ENCODE measurements around the gene LYPD4.
"Not testable (repeated sequence)": the region's sequence is repeated elsewhere in the genome, so short reads cannot be mapped to it uniquely, and the experiment has no call there.

The LYPD4 gene, protein sequence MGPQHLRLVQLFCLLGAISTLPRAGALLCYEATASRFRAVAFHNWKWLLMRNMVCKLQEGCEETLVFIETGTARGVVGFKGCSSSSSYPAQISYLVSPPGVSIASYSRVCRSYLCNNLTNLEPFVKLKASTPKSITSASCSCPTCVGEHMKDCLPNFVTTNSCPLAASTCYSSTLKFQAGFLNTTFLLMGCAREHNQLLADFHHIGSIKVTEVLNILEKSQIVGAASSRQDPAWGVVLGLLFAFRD

GRCh38 chr19:41844601-41845000 is at the start of gene LYPD4:
Gene LYPD4, minus strand, starts transcription at chr19:41844683. Its CDS starts 5,398 bp downstream, at chr19:41839285.
- no peak for DNase-seq

DNA sequence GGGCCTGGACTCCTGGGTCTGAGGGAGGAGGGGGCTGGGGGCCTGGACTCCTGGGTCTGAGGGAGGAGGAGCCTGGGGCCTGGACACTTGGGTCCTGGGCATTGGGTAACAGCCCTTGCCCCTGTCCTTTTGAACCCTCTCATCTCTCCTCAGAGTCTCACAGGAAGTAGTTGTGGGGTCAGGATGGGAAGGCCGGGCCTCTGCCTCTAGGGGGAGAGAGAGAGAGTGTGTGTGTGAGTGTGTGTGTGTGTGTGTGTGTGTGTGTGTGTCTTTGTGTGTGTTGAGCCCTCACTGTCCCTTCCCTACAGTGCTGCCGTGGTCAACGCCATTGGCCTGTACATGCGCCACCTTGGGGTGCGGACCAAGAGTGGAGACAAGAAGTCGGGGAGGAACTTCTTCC is 49.4 kb upstream of the LYPD4 start:
- DNase-seq: no peak

DNA sequence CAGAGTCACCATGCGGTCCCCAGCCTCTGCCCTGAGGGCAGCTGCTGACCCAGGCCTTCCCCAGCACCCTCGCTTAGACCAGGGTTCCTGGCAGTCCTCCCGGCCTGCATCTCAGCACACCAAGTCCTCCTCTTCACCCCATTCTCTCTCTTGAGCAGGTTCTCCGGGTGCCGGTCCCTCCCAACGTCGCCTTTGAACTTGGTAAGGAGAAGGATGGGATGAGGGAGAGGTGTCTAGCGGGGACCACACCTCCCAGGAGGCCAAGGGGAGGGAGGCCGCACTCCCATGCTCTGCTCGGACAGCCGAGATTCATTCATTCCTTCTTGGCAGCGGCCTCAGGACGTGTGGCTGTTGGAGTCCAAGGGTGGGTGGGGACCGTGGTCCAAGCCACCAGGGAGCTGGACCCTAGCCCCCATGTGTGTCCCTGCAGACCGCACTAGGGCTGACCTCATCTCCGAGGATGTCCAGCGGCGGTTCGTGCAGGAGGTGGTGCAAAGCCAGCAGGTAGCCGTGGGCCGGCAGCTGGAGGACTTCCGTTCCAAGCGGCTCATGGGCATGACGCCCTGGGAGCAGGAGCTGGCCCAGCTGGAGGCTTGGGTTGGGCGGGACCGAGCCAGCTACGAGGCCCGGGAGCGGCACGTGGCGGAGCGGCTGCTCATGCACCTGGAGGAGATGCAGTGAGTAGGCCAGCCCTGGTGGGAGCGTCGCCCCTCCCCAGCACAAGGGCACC is 47.9 kb upstream of the LYPD4 start:
- no peak for DNase-seq

DNA sequence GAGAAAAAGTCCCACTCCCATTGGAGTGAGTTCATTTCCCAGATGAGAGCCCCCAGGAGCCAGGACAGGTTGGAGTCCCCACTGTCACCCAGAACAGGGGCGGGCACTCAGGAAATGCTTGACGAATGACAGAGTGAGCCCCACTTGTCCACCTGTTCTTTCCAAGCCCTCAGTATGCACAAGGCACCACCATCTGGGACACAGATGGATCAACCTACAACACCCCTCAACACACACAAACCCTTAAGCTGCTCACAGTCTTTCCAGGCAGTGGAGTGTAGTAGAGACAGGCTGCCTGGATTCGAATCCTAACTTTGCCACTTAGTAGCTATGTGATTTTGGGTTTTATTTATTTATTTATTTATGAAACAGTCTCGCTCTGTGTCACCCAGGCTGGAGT is 46.5 kb upstream of the LYPD4 start:
- DNase-seq: no peak

DNA sequence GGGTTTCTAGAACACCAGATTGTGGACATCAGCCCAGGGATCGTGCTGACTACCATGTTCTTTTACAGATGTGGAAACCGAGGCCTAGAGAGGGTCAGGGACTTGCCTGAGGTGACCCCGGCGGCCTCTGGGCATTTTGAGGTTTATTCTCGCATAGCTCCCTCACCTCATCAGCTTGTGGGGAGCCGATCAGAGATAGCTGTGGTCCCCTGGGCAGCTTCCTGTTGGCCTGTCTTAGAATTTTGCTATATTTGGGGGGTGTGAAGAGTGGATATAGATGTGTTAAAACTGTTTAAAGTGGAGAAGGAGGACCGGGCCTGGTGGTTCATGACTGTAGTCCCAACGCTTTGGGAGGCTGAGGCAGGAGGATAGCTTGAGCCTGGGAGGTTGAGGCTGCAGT is 45.4 kb upstream of the LYPD4 start:
- DNase-seq: no peak

DNA sequence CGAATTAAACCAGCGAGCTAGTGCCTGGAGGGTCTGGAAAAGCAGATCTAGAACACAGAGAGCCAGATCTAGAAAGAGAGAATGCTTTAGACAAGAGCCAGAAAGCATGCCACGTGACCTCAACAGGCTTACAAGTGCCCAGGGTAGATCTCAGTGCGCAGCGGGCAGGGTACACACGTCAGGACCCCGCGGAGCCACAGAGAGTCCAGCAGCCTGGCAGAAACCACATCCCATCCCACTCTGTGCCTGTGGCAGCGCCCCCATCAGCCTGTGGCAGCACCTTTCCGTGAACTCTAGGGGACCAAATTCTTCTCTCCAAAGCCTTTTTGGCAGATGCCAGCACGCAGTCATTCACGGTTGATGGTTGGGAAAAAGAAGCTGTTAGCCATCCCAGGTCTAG is 44.4 kb upstream of the LYPD4 start:
- DNase-seq: no peak

- DNase-seq: peak; percentile 96
Measured at GRCh38 chr19:41887711-41888382, 43.4 kb upstream of the LYPD4 start.

DNA sequence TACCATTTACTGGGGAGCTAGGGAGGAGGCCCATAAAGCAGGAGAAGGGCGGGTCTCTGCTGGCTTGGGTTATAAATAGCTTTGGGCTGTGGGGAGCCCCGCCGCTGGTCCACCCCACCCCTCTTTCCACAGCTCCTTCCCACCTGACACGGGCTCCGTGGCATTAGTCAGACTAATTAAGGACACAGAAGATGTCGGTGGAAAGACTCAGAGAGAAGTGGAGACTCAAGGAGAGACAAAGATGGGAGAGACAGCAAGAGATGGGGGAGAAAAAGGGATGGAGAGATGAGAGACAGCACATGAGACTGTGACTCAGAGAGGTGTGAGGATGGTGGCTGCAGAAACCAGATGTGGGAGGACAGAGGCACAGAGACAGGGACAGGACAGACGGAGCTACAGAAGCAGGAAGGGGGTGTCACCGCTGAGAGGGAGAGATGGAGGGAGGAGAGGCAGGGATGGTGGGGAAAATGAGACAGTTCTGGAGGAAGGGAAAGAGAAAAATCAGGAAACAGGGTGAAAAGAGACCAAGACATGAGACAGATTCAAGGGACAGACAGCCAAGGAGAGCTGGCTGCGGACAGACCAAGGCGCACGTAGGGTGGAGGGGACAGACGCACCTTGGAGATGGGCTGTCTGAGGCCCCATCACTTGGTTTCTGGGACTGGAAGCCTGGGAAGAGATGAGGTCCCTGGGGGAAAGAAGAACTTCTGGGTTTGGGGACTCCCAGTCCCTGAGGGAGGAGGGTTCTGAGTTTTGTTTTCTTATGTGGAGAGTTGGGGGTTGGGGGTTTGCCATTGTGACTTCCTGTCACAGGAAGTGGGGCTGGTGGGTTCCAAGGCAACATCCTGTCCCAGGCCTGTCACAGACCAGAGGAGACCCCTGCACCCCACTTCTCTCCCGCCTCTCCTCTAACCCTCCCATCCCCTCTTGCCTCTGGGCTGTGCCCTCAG is 42.6 kb upstream of the LYPD4 start:
- DNase-seq: peak; percentile 90

- peak; percentile 98 for DNase-seq
Measured at GRCh38 chr19:41883821-41884733, 39.6 kb upstream of the LYPD4 start.

DNA sequence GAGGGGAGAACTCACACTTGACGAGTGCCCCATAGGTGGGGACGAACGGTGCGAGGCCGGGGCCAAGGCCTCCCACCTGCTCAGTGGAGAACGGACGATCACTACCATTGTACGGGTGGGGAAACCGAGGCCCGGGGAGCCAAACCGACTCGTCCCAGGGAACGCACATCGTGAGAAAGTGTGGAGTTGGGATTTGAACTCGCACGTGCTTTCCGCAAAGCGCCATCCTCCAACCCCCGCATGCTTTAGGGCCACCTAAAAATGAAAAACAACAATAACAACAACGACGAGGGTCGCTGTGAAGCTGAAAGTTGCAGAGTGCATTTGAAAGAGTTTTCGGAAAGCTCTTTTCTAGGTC is 39.0 kb upstream of the LYPD4 start:
- DNase-seq: no peak

GRCh38 chr19:41882568-41883462 is 38.3 kb upstream of the LYPD4 start, which contains the start of gene ARHGEF1:
Gene ARHGEF1, plus strand, starts transcription at chr19:41883184. Its CDS starts 4,899 bp downstream, at chr19:41888083.
- peak; percentile 61 for DNase-seq

DNA sequence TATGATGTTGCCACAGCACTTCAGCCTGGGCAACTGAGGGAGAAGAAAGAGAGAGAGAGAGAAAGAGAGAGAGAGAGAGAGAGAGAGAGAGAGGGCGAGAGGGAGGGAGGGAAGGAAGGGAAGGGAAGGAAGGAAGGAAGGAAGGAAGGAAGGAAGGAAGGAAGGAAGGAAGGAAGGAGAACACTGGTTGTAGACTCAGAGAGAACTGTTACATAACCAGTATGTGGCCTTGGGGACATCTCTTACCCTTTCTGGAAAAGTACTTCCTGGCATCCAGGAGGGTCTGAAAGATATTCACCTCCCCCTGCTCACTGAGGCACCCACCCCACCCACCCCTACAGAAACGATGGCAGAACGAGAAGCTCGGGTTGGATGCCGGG is 35.8 kb upstream of the LYPD4 start:
- no peak for DNase-seq

DNA sequence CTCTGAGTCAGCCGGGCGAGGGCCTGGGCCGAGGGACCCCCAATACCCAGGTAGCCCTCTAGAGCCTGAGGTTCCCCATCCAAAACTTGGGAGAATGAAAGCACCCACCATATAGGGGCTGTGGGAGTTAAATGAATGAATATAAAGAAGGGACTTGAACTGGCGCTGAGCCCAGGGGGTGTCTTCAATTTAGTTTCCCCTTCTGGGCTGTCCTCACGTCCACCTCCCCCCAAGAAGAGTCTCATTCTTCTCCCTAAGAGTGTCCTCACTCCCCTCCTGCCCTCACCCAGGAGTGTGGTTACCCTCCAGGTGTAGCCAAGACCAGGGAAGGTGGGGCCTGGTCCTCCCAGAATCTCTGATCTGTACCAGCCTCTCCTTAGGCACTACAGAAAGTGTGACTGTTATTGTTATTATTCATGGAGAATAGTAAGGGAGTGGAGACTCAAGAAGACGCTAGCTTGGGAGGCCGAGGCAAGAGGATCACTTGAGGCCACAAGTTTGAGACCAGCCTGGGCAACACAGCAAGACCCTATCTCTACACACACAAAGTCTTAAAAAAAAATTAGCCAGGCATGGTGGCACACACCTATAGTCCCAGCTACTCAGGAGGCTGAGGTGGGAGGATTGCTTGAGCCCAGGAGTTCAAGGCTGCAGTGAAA is 35.3 kb upstream of the LYPD4 start:
- DNase-seq: no peak

DNA sequence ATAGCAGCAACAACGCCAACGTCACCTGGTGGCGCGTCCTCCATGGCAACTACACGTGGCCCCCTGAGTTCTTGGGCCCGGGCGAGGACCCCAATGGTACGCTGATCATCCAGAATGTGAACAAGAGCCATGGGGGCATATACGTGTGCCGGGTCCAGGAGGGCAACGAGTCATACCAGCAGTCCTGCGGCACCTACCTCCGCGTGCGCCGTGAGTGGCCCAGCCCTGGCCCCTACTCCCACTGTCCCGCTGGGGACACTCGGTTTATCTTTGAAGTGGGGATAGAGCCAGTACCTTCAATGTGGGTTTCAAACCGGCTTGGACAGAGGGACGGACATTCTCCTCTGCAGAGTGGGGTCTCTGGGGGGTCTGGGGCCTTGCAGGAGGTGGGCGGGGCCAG is 34.6 kb upstream of the LYPD4 start:
- DNase-seq: no peak

GRCh38 chr19:41877916-41878905 is 33.7 kb upstream of the LYPD4 start:
- no peak for DNase-seq

DNA sequence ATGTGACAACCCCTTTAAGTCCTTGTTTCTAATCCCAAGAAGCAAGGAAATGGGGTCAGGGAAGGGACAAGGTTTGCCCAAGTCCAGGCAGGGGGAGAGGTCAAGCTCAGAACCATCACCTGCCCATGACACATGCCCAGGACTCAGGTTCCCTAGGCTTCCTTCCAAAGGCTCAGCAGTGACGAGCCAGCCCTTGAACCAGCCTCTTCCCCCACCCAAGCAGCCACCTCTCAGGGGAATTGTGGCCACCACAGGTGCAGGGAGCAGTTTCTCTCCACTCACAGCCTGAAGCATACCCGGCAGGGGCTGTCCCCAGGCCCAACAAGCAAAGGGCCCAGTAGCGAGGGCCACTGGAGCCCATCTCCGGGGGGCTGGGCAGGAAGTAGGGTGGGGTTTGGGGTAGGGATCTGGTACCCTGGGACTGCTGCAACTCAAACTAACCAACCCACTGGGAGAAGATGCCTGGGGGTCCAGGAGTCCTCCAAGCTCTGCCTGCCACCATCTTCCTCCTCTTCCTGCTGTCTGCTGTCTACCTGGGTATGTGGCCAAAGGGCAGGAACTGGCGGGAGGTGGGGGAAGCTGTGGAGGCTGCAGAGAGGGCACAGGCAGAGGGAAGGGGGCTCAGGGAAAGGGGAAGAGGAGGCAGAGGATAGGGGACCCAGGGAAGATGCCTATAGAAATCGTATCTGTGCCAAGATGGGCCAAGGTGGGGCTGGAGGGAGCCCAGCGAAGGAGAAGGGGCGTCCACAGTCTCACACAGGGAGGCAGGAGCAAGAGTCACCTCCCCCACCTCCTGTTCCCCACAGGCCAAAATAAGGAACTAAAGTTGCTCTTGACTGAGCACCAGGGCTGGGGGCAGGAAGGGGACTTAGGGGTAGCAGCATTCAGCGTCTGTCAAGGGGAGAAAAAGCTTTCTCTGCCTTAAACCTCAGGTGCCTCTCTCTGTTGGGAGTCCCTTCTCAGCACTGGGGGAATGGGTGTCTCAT is 32.7 kb upstream of the LYPD4 start, which contains the start of gene CD79A:
Gene CD79A, plus strand, starts transcription at position 433 of the 986 bp plus-strand sequence. Its CDS starts 26 bp downstream, at position 459.
- DNase-seq: no peak

GRCh38 chr19:41875973-41876372 is 31.5 kb upstream of the LYPD4 start:
- not testable (repeated sequence) for DNase-seq

Data from NK-92 treated with Interleukin-12 subunit alpha and Interleukin-12 subunit beta, amount 100 ng/mL, for 24 hours (cell line).